Measurements from ENCODE around the gene XRCC1. TPM values are rescaled to one million over a fixed set of nuclear protein-coding genes. Genes with fewer than 3 reads are reported as not detected.
"Not testable (repeated sequence)": the region's sequence is repeated elsewhere in the genome, so short reads cannot be mapped to it uniquely, and the experiment has no call there.

Gene XRCC1
- total and polyA plus RNA-seq, 9 of the 15 experiments (the other 6 are each of a cell fraction or from before 2014, with no cell fraction given) = 1.5 to 36.9 (median 24.9) TPM

- POLR2A ChIA-PET = interaction anchor here (0.7 to 1.1 kb wide), 2 partner anchors 16 to 25 kb away, joined by 3 to 4 read pairs; partner anchors contain the start of gene XRCC1
- H3K9ac ChIP-seq (ENCODE audit: insufficient read depth in 1 of 2, low read depth in 2 of 2, low read length in 2 of 2); CTCF ChIA-PET (ENCODE audit: low intra/inter-chr PET ratio); ATAC-seq; H3K9me1 ChIP-seq (ENCODE audit: control insufficient read depth, insufficient read depth, low read length); H4K20me1 ChIP-seq (replicated peaks; ENCODE audit: control insufficient read depth, insufficient read depth, low read length); in situ Hi-C loops (cut with MboI); H3K9me3 ChIP-seq (replicated peaks; ENCODE audit: control insufficient read depth, insufficient read depth, low read depth, low read length); intact Hi-C loops (cut with micrococcal nuclease); DNase-seq (ENCODE audit: extremely low read depth in 1 of 4, low spot score in 3 of 4); H3K27ac ChIP-seq (ENCODE audit: extremely low read depth, low read depth, low read length); H3K4me2 ChIP-seq (ENCODE audit: insufficient read depth, low read length); H3K4me3 ChIP-seq; BruUV-seq (replicated peaks); H2AFZ ChIP-seq (ENCODE audit: low read depth, low read length); H3K27me3 ChIP-seq (ENCODE audit: control insufficient read depth in 2 of 2, insufficient read depth in 2 of 2, low read length in 2 of 2); FAIRE-seq: not testable (repeated sequence)
- H3K36me3 ChIP-seq (ENCODE audit: control insufficient read depth, insufficient read depth, low read length) = peaks cover 32% of the 10 kb centered on the region; the same call in 2 of the 3 replicates
- H3K4me1 ChIP-seq (replicated peaks in 1 of 2; ENCODE audit: control insufficient read depth in 2 of 2, insufficient read depth in 2 of 2, low read length in 2 of 2) = peaks cover 15 to 21% of the 10 kb centered on the region in 2 experiments; a peak in 4 of 5 replicates
- 91% methylated on average over 4 of the region's 5 CpGs for WGBS (ENCODE audit: insufficient coverage, low coverage, missing lambda C conversion rate)
- H3K79me2 ChIP-seq (ENCODE audit: control insufficient read depth, insufficient read depth, low read length) = peaks cover 29% of the 10 kb centered on the region
These were observed 25.0 kb upstream of the XRCC1 start for GRCh38 chr19:43600326-43600725.

GRCh38 chr19:43599635-43600295 lies 24.4 kb upstream of the XRCC1 start:
- no peak for ATAC-seq
- BruUV-seq (replicated peaks) = no TSS peak
- ChIA-PET CTCF (ENCODE audit: low intra/inter-chr PET ratio) (no interaction called here), POLR2A (interaction anchor here (0.6 to 5.6 kb wide), 5 partner anchors 9 to 977 kb away, joined by 3 to 60 read pairs (median 3); partner anchors contain the start of genes SRRM5 and XRCC1)
- Histone ChIP-seq H4K20me1 (replicated peaks; ENCODE audit: control insufficient read depth, insufficient read depth, low read length) (no peaks in the 10 kb centered on the region), H3K9me3 (replicated peaks; ENCODE audit: control insufficient read depth, insufficient read depth, low read depth, low read length) (no peaks in the 10 kb centered on the region), H3K79me2 (ENCODE audit: control insufficient read depth, insufficient read depth, low read length) (peaks cover 35% of the 10 kb centered on the region), H3K36me3 (ENCODE audit: control insufficient read depth, insufficient read depth, low read length) (peaks cover 32% of the 10 kb centered on the region; the same call in 2 of the 3 replicates), H3K9ac (ENCODE audit: insufficient read depth in 1 of 2, low read depth in 2 of 2, low read length in 2 of 2) (0 out of 4 replicates have a peak overlapping the region, but pooled peaks of 1 of the 2 experiments have one; percentile 6), H3K4me2 (ENCODE audit: insufficient read depth, low read length) (no peak overlapping the region), H2AFZ (ENCODE audit: low read depth, low read length) (no peak overlapping the region), H3K27me3 (ENCODE audit: control insufficient read depth in 2 of 2, insufficient read depth in 2 of 2, low read length in 2 of 2) (no peaks in the 10 kb centered on the region), H3K9me1 (ENCODE audit: control insufficient read depth, insufficient read depth, low read length) (no peaks in the 10 kb centered on the region), H3K4me1 (replicated peaks in 1 of 2; ENCODE audit: control insufficient read depth in 2 of 2, insufficient read depth in 2 of 2, low read length in 2 of 2) (peaks cover 15 to 27% of the 10 kb centered on the region in 2 experiments; a peak in 4 of 5 replicates), H3K27ac (ENCODE audit: extremely low read depth, low read depth, low read length) (no peak overlapping the region), H3K4me3 (no peak overlapping the region)
- in situ Hi-C loops (cut with MboI) = no loop called here
- DNase-seq (ENCODE audit: extremely low read depth in 1 of 4, low spot score in 3 of 4) = no peak
- WGBS (ENCODE audit: insufficient coverage, low coverage, missing lambda C conversion rate) = 90% methylated on average over 4 of the region's 4 CpGs
- FAIRE-seq = no peak
- intact Hi-C loops (cut with micrococcal nuclease) = no loop called here
- TF ChIP-seq CTCF (IDR thresholded peaks at IDR 0.05 in 2 of 3, conservative IDR thresholded peaks at IDR 0.05 in 1 of 3; ENCODE audit: insufficient read depth in 2 of 3, low read depth in 1 of 3, low read length in 3 of 3) (peak in 1 of 3 experiments; percentile 8; a peak in 1 of 6 replicates), TEAD4 (IDR thresholded peaks at IDR 0.05; ENCODE audit: low read length) (no peak), TEAD4 (CRISPR knock-in tag; IDR thresholded peaks at IDR 0.05; ENCODE audit: borderline replicate concordance) (no peak), RBFOX2 (IDR thresholded peaks at IDR 0.05; ENCODE audit: low read depth, low read length) (no peak), GTF3C2 (IDR thresholded peaks at IDR 0.05; ENCODE audit: borderline replicate concordance, extremely low read depth, insufficient read length) (no peak), MBD1 (CRISPR knock-in tag; IDR thresholded peaks at IDR 0.05) (no peak)
